Neuron (in vitro differentiated cells): ENCODE data around the gene CDHR5.

Source experiments
- H2AFZ ChIP-seq: one replicate; pipeline ENCODE4 v1.6.1; 2013; ENCODE audit warnings: low read depth, mild to moderate bottlenecking, inconsistent platforms, low read length, moderate library complexity
- H3K27me3 ChIP-seq: one replicate; pipeline ENCODE4 v1.6.1; 2013; ENCODE audit warnings: low read length; ENCODE audit not compliant: insufficient read depth
- H3K36me3 ChIP-seq: one replicate; pipeline ENCODE4 v1.6.1; 2013; ENCODE audit warnings: low read length; ENCODE audit not compliant: insufficient read depth
- H3K4me1 ChIP-seq: one replicate; pipeline ENCODE4 v1.6.1; 2013; ENCODE audit warnings: low read length; ENCODE audit not compliant: insufficient read depth
- H3K4me3 ChIP-seq: 2 replicates; pipeline ENCODE4 v1.5.1; 2013; ENCODE audit warnings: mild to moderate bottlenecking, low read length, moderate library complexity
- H3K9me3 ChIP-seq: one replicate; pipeline ENCODE4 v1.6.1; 2013; ENCODE audit warnings: low read length

Gene CDHR5, protein sequence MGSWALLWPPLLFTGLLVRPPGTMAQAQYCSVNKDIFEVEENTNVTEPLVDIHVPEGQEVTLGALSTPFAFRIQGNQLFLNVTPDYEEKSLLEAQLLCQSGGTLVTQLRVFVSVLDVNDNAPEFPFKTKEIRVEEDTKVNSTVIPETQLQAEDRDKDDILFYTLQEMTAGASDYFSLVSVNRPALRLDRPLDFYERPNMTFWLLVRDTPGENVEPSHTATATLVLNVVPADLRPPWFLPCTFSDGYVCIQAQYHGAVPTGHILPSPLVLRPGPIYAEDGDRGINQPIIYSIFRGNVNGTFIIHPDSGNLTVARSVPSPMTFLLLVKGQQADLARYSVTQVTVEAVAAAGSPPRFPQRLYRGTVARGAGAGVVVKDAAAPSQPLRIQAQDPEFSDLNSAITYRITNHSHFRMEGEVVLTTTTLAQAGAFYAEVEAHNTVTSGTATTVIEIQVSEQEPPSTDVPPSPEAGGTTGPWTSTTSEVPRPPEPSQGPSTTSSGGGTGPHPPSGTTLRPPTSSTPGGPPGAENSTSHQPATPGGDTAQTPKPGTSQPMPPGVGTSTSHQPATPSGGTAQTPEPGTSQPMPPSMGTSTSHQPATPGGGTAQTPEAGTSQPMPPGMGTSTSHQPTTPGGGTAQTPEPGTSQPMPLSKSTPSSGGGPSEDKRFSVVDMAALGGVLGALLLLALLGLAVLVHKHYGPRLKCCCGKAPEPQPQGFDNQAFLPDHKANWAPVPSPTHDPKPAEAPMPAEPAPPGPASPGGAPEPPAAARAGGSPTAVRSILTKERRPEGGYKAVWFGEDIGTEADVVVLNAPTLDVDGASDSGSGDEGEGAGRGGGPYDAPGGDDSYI

DNA sequence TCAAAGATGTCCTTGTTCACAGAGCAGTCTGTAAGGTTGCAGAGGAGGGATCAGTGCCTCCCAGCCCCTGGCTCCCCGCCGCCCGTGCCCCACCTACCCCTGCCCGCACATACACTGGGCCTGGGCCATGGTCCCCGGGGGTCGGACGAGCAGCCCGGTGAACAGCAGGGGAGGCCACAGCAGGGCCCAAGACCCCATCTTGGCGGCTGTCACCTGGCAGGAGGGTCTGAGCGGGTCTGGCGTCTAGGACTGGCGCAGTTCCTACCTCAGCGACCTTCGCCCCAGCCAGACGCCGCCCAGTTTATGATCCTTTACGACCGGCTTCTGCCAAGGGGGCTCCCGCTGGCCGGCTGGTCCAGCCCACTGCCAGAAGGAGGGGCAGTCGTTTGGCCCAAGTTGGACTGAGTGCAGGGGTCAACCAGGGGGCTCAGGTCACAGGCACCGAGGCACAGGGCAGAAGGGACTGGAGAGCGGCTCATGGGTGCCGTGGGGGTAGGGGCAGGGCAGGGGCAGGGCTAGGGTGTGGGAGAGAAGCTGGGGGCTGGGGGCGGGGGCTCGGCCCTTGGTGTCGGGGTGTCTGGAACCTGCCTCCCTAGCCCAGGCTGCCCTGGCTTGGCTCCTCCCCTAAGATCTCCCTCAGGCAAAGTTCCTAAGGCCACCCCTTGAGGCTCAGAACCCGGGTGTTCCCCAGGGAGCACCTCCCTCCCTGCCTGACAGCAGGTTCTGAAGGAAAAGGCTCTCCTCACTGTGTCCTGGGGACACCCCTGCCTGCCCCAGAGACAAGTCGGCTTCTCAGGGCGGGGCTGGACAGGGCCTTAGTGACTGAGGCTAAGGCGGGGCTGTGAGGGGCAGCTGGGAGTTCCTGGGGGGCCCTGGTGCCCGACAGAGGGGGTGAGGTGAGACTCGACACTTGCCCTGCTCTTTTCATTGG lies at the start of gene CDHR5:
TSS of gene CDHR5 (minus strand) at position 251 of the 931 bp plus-strand sequence. CDS start at position 198, 53 bp downstream.
- Histone ChIP-seq H3K9me3 (no peaks in the 10 kb centered on the region), H2AFZ (no peak within 1 kb of the TSS), H3K4me3 (no peak within 1 kb of the TSS), H3K27me3 (no peaks in the 10 kb centered on the region), H3K36me3 (no peaks in the 10 kb centered on the region), H3K4me1 (no peaks in the 10 kb centered on the region)

DNA sequence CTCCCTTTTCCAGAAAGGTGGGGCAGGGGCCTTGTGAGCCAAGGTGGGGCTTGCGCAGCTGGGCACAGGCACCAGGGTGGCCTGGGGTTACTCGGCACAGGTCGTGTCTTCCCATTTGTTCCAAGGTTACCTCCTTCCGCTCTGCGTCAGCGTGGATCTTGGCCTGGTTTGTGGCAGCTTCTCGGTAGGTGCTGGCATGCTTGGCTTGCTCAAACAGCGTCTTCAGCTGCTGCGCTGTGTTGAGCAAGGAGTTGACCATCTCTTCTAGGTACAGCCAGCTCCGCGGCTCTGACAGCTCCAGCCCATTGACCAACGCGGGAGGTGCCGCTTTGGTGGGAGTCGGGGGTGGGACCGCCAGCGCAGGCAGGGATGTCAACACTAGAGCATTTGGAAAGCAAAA lies 49.7 kb upstream of the CDHR5 start:
- Histone ChIP-seq H3K9me3 (no peaks in the 10 kb centered on the region), H3K36me3 (peaks cover 50% of the 10 kb centered on the region), H3K4me3 (no peak overlapping the region), H3K27me3 (no peaks in the 10 kb centered on the region), H3K4me1 (no peaks in the 10 kb centered on the region), H2AFZ (no peak overlapping the region)

DNA sequence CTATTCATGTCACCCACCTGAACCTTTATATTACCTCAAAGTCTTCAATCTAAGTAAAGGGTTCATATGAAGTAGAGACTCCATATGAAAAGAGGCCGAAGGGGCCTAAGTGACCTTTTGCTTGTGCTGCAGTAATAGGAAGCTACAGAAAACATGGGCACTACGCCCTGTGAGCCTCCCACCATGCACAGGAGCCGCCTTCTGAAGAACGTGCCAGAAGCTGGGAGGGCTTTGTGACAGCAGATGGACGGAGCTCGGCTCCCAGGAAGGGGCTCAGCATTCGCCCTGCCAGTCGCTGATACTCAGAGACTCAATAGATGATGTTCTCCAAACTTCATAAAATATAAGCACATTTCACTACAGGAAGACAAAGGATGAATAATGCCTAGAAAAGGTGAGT lies 49.1 kb upstream of the CDHR5 start:
- no peak overlapping the region for H3K4me3 ChIP-seq
- H3K9me3 ChIP-seq, result no peaks in the 10 kb centered on the region
- H3K36me3 ChIP-seq, result peaks cover 50% of the 10 kb centered on the region
- H2AFZ ChIP-seq, result no peak overlapping the region
- no peaks in the 10 kb centered on the region for H3K27me3 ChIP-seq
- H3K4me1 ChIP-seq, result no peaks in the 10 kb centered on the region

DNA sequence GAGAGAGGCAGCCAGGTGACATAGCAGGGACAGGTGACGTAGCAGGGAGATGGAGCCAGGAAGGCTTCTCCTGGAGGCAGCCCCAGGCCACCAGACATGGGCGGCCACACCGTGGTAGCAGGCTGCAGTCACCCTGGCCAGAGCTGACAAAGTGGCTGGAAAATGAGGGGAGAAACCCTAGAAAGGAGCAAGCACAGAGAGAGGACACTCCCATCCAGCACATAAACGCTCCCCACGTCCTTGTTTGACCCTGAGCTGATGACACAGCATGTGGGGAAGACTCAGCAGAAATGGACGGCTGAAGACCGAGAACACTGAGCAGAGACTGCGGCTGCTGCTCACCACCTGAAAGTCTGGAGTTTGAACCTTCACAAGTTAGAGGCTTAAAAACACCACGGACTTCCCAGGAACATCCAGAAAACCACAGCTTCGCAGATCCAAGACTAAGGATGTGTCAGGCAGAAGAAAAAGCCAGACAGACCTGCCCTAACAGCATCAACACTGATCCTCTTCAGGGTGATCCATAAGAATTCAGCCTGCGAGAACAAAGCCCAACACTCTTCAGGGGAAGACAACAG lies 41.0 kb upstream of the CDHR5 start:
- Histone ChIP-seq H3K27me3 (no peaks in the 10 kb centered on the region), H3K4me1 (no peaks in the 10 kb centered on the region), H3K9me3 (peaks cover 9% of the 10 kb centered on the region), H3K4me3 (no peak overlapping the region), H3K36me3 (peaks cover 25% of the 10 kb centered on the region), H2AFZ (no peak overlapping the region)

DNA sequence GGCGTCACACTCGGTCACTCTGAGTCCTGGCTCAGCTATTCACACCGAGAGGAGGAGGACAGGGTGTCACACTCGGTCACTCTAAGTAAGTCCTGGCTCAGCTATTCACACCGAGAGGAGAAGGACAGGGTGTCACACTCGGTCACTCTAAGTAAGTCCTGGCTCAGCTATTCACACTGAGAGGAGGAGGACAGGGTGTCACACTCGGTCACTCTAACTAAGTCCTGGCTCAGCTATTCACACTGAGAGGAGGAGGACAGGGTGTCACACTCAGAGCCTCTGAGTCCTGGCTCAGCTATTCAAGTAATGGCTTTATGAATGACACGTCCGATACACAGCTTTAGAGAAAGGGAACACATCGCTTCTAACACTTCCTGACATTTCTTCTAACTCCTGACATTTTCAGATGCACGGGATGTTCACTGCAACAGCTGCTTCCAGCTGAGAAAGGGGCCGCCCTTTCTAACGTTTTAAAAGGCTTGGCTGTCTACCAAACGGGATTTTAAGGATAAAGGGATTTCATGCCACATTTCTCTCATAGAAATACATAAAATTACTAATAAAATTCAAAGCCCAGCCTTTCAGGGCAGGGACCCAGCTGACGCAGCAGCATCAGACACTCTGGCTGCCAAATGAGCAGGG lies 40.4 kb upstream of the CDHR5 start:
- H3K4me3 ChIP-seq, result no peak overlapping the region
- peaks cover 9% of the 10 kb centered on the region for H3K9me3 ChIP-seq
- no peak overlapping the region for H2AFZ ChIP-seq
- peaks cover 31% of the 10 kb centered on the region for H3K36me3 ChIP-seq
- H3K27me3 ChIP-seq, result no peaks in the 10 kb centered on the region
- H3K4me1 ChIP-seq, result no peaks in the 10 kb centered on the region

DNA sequence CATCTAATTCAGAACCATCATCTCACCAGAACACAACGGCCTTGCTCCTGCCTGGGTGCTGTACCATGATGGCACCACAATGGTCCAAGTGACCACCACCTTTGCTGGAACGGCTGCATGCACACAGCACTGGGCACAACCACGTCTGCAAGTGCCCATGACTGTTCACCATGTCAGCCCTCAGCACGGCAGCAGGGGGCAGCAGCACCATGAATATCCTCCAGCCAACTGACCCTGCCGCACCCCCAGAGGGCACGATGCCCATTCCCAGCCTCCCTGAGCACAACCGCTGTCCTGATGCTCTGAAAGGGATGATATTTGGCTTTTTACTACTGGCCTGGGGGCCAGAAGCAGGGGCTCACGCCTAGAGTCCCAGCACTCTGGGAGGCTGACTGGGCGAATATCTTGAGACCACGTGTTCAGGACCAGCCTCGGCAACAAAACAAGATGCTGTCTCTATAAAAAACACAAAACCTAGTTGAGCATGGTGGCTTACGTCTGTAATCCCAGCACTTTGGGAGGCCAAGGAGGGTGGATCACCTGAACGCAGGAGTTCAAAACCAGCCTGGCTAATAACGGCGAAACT lies 38.0 kb upstream of the CDHR5 start:
- H3K27me3 ChIP-seq, result no peaks in the 10 kb centered on the region
- no peak overlapping the region for H2AFZ ChIP-seq
- H3K9me3 ChIP-seq, result peaks cover 9% of the 10 kb centered on the region
- H3K36me3 ChIP-seq, result peaks cover 40% of the 10 kb centered on the region
- no peak overlapping the region for H3K4me3 ChIP-seq
- H3K4me1 ChIP-seq, result no peaks in the 10 kb centered on the region

DNA sequence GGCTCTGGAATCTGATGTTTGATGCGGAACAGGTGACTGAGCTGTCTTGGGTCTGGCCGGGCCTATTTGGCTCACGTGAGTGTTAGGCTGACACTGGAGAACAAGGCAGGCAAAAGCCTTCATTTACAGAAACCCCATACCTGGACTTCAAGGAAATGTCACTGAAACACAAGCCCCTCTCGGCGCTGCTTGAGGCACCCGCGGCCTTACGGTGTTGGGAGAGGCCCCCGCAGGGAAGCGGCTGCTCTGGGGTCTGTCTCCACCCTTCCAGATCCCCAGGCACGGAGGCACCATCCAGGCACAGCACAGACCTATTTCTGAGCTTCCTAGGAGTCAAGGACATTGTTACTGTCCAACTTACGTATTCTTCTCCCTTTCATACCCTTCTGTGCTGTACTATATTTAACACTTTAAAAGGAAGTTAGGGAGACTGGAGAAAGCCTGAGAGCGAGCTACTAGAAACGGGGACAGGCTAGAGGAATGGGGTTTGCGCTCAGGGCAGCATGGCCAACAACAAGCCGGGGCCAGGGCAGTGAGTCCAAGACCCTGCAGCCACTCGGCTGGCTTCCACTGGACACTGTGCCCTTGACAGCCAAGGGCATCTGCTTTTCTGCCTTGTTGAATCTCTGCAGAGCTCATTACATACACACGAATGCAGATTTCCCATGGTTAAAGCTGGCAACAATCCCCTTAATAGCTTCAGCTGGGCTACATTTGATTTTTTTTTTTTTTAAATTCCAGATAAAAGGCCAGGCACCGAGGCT lies 36.1 kb upstream of the CDHR5 start:
- Histone ChIP-seq H3K4me1 (no peaks in the 10 kb centered on the region), H2AFZ (no peak overlapping the region), H3K9me3 (peaks cover 4% of the 10 kb centered on the region), H3K27me3 (no peaks in the 10 kb centered on the region), H3K4me3 (no peak overlapping the region), H3K36me3 (peaks cover 35% of the 10 kb centered on the region)

DNA sequence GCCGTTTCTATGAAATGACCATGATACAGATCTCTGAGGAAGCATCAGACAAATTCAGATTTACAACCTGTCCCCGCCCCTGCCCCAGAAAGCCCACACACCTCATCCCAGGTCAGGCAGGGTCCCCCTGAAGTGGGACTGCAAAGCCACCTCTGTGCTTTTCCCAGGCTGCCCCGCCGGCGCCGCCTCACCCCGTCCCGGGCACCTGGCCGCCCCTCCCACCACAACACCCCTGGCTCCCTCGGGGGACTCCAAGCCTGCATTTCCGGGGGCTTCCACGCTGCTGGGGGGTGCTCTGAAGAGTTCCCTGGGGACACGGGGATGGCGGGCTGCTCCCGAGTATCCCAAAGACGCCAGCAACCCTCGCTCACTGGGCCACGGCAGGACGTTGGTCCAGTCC lies 35.5 kb upstream of the CDHR5 start:
- no peaks in the 10 kb centered on the region for H3K9me3 ChIP-seq
- H3K27me3 ChIP-seq, result no peaks in the 10 kb centered on the region
- H3K4me3 ChIP-seq, result no peak overlapping the region
- H3K36me3 ChIP-seq, result peaks cover 29% of the 10 kb centered on the region
- no peak overlapping the region for H2AFZ ChIP-seq
- H3K4me1 ChIP-seq, result no peaks in the 10 kb centered on the region

DNA sequence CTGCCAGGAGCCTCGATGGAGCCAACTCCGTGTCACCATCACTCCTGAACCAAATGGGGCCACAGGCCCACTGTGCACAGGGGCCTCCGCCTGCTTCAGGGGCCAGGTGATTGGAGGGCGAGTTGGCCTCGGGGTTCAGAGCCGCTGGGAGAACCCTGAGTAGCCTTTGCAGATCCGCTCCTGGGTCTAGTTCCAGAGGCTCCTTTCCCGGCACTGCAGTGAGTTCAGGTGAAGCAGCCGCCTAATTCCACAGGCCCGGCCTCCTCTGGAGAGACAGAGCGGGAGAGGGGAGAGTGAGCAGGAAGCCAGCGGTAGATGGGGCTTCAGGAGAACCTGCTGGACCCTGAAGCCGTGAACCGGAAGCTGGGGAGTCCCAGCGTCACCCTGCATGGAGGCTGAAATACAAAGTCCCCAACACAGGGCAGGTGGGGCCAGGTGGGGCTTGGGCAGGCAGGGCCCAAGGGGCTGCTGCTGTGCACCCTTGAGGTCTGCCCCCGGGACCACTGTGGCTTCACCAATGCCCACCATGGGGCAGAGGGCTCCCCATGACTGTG lies 34.9 kb upstream of the CDHR5 start:
- H3K36me3 ChIP-seq, result peaks cover 26% of the 10 kb centered on the region
- H3K4me3 ChIP-seq, result no peak overlapping the region

DNA sequence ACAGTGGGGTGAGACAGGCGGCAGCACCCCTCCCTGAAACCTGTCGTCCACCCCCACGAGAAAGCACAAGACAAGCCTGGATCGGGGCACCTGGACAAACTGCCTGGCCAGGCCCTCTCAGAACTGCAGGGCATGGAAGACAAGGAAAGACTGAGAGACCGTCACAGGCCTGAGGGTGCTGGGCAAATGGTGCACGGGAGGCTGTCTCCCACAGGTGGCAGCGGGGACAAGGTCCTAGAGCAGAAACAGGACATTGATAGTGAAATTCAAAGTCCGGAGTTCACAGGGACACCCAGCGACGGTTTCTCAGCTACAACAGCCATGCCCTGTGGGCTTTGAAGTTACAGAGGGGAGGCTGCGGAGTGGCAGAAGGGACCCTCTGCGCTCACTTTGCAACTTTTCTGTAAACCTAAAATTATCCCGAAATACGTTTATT lies 33.0 kb upstream of the CDHR5 start:
- Histone ChIP-seq H3K4me3 (no peak overlapping the region), H3K9me3 (no peaks in the 10 kb centered on the region), H3K27me3 (no peaks in the 10 kb centered on the region), H3K4me1 (no peaks in the 10 kb centered on the region), H2AFZ (no peak overlapping the region), H3K36me3 (peaks cover 33% of the 10 kb centered on the region)

More for the DNA sequence above, 34.9 kb upstream of the CDHR5 start:
- Histone ChIP-seq H3K4me1 (no peaks in the 10 kb centered on the region), H3K9me3 (no peaks in the 10 kb centered on the region), H3K27me3 (no peaks in the 10 kb centered on the region), H2AFZ (no peak overlapping the region)

DNA sequence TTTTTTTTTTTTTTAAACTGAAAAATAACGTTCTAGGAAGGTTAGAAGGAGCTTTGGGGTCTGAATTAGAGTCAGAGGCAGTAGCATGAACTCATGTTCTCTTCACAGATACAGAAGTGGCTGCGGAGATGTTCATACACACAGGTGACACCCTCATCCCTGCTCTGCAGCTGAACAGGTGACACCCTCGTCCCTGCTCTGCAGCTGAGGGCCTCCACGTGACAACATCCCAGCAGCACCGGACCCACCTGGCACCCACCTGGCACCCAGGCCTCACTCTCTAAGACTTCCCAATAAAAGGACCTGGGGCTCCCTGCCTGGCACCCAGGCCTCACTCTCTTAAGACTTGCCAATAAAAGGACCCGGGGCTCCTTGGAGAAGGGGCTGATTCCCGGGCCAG lies 32.1 kb upstream of the CDHR5 start:
- H3K27me3 ChIP-seq, result no peaks in the 10 kb centered on the region
- no peak overlapping the region for H3K4me3 ChIP-seq
- peaks cover 34% of the 10 kb centered on the region for H3K36me3 ChIP-seq
- H3K9me3 ChIP-seq, result no peaks in the 10 kb centered on the region
- H3K4me1 ChIP-seq, result no peaks in the 10 kb centered on the region
- H2AFZ ChIP-seq, result no peak overlapping the region
